ENCODE measurements around the gene GATAD2A.

GRCh38 chr19:19444681-19445155 is 39.2 kb downstream of the GATAD2A start:
- TF ChIP-seq CTCF (IDR thresholded peaks at IDR 0.05; ENCODE audit: insufficient read depth, low read depth, low read length): no peak
- TF ChIP-seq EZH2 (IDR thresholded peaks at IDR 0.05; ENCODE audit: insufficient read depth, low read length): no peak

Measured in astrocyte (in vitro differentiated cells and primary cell).